ENCODE results near the gene CD177. TPM values are rescaled to one million over a fixed set of nuclear protein-coding genes. Genes with fewer than 3 reads are reported as not detected.
"Not testable (repeated sequence)": the region's sequence is repeated elsewhere in the genome, so short reads cannot be mapped to it uniquely, and the experiment has no call there.

The CD177 gene
- total RNA-seq, 1 experiment from 2014 or later, result 0.09 TPM

DNA sequence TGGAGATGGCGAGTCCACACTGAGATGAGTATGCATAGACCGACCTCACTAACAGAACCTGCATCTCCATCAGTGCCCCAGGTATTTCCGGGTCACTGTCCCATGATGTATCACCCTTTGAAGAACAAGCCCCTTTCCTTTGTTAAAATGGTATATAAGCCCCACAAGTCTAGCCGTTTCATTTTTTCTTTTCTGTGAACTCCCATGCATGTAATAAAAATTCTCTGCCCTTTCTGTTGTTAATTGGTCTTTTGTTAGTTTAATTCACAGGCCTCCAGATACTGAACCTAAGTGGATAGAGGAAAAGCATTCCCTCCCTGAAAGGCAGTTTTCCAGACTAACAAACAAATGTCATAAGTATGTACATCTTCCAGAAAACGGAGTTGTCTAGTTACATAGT is 15.0 kb upstream of the CD177 start:
- no peaks in the 10 kb centered on the region for H3K9me3 ChIP-seq (ENCODE audit: control insufficient read depth, low read depth, low read length)
- H3K79me2 ChIP-seq (ENCODE audit: insufficient read depth, low read length), result no peaks in the 10 kb centered on the region
- no peaks in the 10 kb centered on the region for H3K4me1 ChIP-seq (ENCODE audit: insufficient read depth, low read length)
- no peak overlapping the region for H2BK12ac ChIP-seq (ENCODE audit: insufficient read length, low read depth, low read length)
- no peak overlapping the region for H3K18ac ChIP-seq (ENCODE audit: insufficient read length, low read depth, low read length)
- H3T11ph ChIP-seq (ENCODE audit: low read length), result no peak overlapping the region
- no peak overlapping the region for H3K4me3 Mint-ChIP-seq
- no peak overlapping the region for H4K5ac ChIP-seq (ENCODE audit: insufficient read length, low read depth, low read length)
- no peak overlapping the region for H2BK20ac ChIP-seq (ENCODE audit: low read depth, low read length, poor library complexity, severe bottlenecking)
- no peaks in the 10 kb centered on the region for H3K23me2 ChIP-seq (ENCODE audit: insufficient read length, low read depth, low read length, poor library complexity, severe bottlenecking)
- H3K4me1 Mint-ChIP-seq, result no peaks in the 10 kb centered on the region
- no peaks in the 10 kb centered on the region for H4K20me1 ChIP-seq (ENCODE audit: control insufficient read depth, insufficient read depth, insufficient read length)
- H3K9ac ChIP-seq (ENCODE audit: extremely low read depth, insufficient read length, low read length), result no peak overlapping the region
- peaks cover 22% of the 10 kb centered on the region for H3K27me3 Mint-ChIP-seq (ENCODE audit: low read depth)
- H3K27me3 ChIP-seq (ENCODE audit: insufficient read depth, low read length), result no peaks in the 10 kb centered on the region
- H2BK120ac ChIP-seq (ENCODE audit: low read depth, low read length, poor library complexity, severe bottlenecking), result no peak overlapping the region
- H2BK15ac ChIP-seq (ENCODE audit: low read depth, low read length), result no peak overlapping the region
- no peak overlapping the region for H3K27ac Mint-ChIP-seq
- TF ChIP-seq, protein P1, sequence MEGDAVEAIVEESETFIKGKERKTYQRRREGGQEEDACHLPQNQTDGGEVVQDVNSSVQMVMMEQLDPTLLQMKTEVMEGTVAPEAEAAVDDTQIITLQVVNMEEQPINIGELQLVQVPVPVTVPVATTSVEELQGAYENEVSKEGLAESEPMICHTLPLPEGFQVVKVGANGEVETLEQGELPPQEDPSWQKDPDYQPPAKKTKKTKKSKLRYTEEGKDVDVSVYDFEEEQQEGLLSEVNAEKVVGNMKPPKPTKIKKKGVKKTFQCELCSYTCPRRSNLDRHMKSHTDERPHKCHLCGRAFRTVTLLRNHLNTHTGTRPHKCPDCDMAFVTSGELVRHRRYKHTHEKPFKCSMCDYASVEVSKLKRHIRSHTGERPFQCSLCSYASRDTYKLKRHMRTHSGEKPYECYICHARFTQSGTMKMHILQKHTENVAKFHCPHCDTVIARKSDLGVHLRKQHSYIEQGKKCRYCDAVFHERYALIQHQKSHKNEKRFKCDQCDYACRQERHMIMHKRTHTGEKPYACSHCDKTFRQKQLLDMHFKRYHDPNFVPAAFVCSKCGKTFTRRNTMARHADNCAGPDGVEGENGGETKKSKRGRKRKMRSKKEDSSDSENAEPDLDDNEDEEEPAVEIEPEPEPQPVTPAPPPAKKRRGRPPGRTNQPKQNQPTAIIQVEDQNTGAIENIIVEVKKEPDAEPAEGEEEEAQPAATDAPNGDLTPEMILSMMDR (conservative IDR thresholded peaks at IDR 0.05), result no peak
- H3K23ac ChIP-seq (ENCODE audit: insufficient read length, low read depth, low read length), result no peak overlapping the region
- no peaks in the 10 kb centered on the region for H3K79me1 ChIP-seq (ENCODE audit: insufficient read depth, low read depth, low read length, poor library complexity, severe bottlenecking)
- no peak overlapping the region for H3K56ac ChIP-seq (ENCODE audit: insufficient read length, low read depth, low read length)
- no peak overlapping the region for H2BK5ac ChIP-seq (ENCODE audit: insufficient read length, low read length)
- H3K14ac ChIP-seq (ENCODE audit: insufficient read depth, low read length), result no peak overlapping the region
- no CpG with 5 or more reads among the region's 5 CpGs for WGBS (ENCODE audit: extremely low coverage, insufficient read length, low lambda C conversion rate)
- H3K36me3 Mint-ChIP-seq (ENCODE audit: insufficient read depth in 1 of 3, low read depth in 3 of 3), result peaks cover 0 to 11% (median 0%) of the 10 kb centered on the region in 3 experiments; a peak in 3 of 7 replicates
- H3K4ac ChIP-seq (ENCODE audit: low read depth, low read length), result no peak overlapping the region
- no peak overlapping the region for H2AK5ac ChIP-seq (ENCODE audit: insufficient read length, low read length)
- no peak overlapping the region for H3K4me2 ChIP-seq (ENCODE audit: insufficient read depth, insufficient read length, low read length)
- no peak overlapping the region for H4K8ac ChIP-seq (replicated peaks; ENCODE audit: insufficient read length, low read depth, low read length)
- peaks cover 21 to 66% of the 10 kb centered on the region in 2 experiments for H3K9me3 Mint-ChIP-seq
- no peak overlapping the region for H3K27ac ChIP-seq (ENCODE audit: insufficient read length, low read depth, low read length)
- no peak overlapping the region for H4K91ac ChIP-seq (ENCODE audit: insufficient read length, low read depth, low read length)
- no peak overlapping the region for H2AFZ ChIP-seq (ENCODE audit: low read length)
- no peak for DNase-seq

DNA sequence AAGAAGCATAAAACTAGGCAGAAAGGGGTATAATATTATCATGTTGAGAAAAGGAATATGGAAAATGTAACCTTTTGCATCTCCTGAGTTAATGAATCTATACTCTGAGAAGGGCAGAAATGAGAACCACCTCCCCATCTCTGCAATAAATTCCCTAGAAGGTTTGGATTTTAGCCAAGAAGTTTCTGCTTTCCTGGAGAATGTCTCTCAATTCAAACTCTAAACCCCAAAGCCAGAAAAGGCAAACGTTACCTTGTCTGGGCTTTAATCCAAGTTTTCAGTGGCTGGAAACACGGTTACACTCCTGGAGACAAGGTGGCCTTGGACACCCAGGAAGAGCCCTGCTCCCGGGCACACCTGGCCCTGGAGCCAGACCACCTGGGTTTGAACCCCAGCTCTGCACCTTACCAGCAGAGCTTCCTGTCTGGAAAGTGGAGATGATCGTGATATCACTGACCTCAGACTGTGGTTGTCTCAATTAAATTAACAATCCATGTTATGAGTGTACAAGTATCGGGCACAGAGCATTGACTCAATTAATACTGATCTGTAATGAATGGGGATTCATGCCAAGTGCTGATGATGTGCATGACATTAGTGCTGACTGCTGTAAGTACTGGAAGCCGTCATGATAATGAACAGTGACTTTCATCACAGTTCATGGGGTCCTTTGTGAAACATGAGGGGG is 14.1 kb upstream of the CD177 start:
- H3K36me3 Mint-ChIP-seq (ENCODE audit: insufficient read depth in 1 of 3, low read depth in 3 of 3); H3K9me3 ChIP-seq (ENCODE audit: control insufficient read depth, low read depth, low read length); H3K4ac ChIP-seq (ENCODE audit: low read depth, low read length); H3K18ac ChIP-seq (ENCODE audit: insufficient read length, low read depth, low read length); H3K14ac ChIP-seq (ENCODE audit: insufficient read depth, low read length); H3T11ph ChIP-seq (ENCODE audit: low read length); H2BK12ac ChIP-seq (ENCODE audit: insufficient read length, low read depth, low read length); H2BK15ac ChIP-seq (ENCODE audit: low read depth, low read length); H3K27me3 ChIP-seq (ENCODE audit: insufficient read depth, low read length); H3K27ac Mint-ChIP-seq; H3K23me2 ChIP-seq (ENCODE audit: insufficient read length, low read depth, low read length, poor library complexity, severe bottlenecking); H4K5ac ChIP-seq (ENCODE audit: insufficient read length, low read depth, low read length); H2AFZ ChIP-seq (ENCODE audit: low read length); H4K8ac ChIP-seq (replicated peaks; ENCODE audit: insufficient read length, low read depth, low read length); H3K4me1 Mint-ChIP-seq; H2AK5ac ChIP-seq (ENCODE audit: insufficient read length, low read length); H3K56ac ChIP-seq (ENCODE audit: insufficient read length, low read depth, low read length); H3K23ac ChIP-seq (ENCODE audit: insufficient read length, low read depth, low read length); H3K79me1 ChIP-seq (ENCODE audit: insufficient read depth, low read depth, low read length, poor library complexity, severe bottlenecking); H2BK20ac ChIP-seq (ENCODE audit: low read depth, low read length, poor library complexity, severe bottlenecking); H3K79me2 ChIP-seq (ENCODE audit: insufficient read depth, low read length); H2BK5ac ChIP-seq (ENCODE audit: insufficient read length, low read length); H3K4me1 ChIP-seq (ENCODE audit: insufficient read depth, low read length); H4K91ac ChIP-seq (ENCODE audit: insufficient read length, low read depth, low read length); H3K27ac ChIP-seq (ENCODE audit: insufficient read length, low read depth, low read length); DNase-seq; H3K9ac ChIP-seq (ENCODE audit: extremely low read depth, insufficient read length, low read length); H4K20me1 ChIP-seq (ENCODE audit: control insufficient read depth, insufficient read depth, insufficient read length); H3K4me2 ChIP-seq (ENCODE audit: insufficient read depth, insufficient read length, low read length); H3K4me3 Mint-ChIP-seq; H2BK120ac ChIP-seq (ENCODE audit: low read depth, low read length, poor library complexity, severe bottlenecking): not testable (repeated sequence)
- Mint-ChIP-seq H3K9me3 (peaks cover 17 to 66% of the 10 kb centered on the region in 2 experiments), H3K27me3 (ENCODE audit: low read depth) (peaks cover 22% of the 10 kb centered on the region)
- no CpG with 5 or more reads among the region's 6 CpGs for WGBS (ENCODE audit: extremely low coverage, insufficient read length, low lambda C conversion rate)

Measured in H9 (cell line).